HFFc6 (cell line): Measurements from ENCODE around the gene SPTLC3. TPM values are rescaled to one million over a fixed set of nuclear protein-coding genes. Genes with fewer than 3 reads are reported as not detected.

Experiments used
- DNase-seq: peaks from one replicate; pipeline ENCODE4 v3.0.0-alpha.2; 2018
- H3K27ac Mint-ChIP-seq: 2 replicates; pipeline ENCODE4 v1.8.0; 2020; ENCODE audit warnings: mild to moderate bottlenecking, mixed read lengths
- H3K27me3 Mint-ChIP-seq: 2 replicates; pipeline ENCODE4 v1.8.0; 2021; ENCODE audit warnings: mild to moderate bottlenecking, moderate library complexity, mixed read lengths; ENCODE audit not compliant: insufficient read depth
- H3K36me3 Mint-ChIP-seq: 2 replicates; pipeline ENCODE4 v1.8.0; 2021; ENCODE audit warnings: low read depth, mixed read lengths
- H3K4me1 Mint-ChIP-seq: 2 replicates; pipeline ENCODE4 v1.8.0; 2020; ENCODE audit warnings: low read depth, mixed read lengths
- H3K4me3 Mint-ChIP-seq: 2 replicates; pipeline ENCODE4 v1.8.0; 2020; ENCODE audit warnings: mild to moderate bottlenecking, moderate library complexity, mixed read lengths
- H3K9me3 Mint-ChIP-seq: 2 replicates; pipeline ENCODE4 v1.8.0; 2020; ENCODE audit warnings: mild to moderate bottlenecking, mixed read lengths
- total RNA-seq, 6 experiments: library from RNA; stranded (reverse); fragmentation: NEBNext Ultra II Directional; extraction: Animal tissue kit (Norgen Biotek cat#: 25700); gene quantifications; 2 replicates in 1 of 6; 3 replicates in 5 of 6; pipeline ENCODE4 v1.2.3, GENCODE V29; 2021
- TF ChIP-seq, protein P1 (sequence below): fragments of 200-600 bp; sonication (generic); IDR thresholded peaks from 2 replicates; pipeline ENCODE4 v1.5.0; 2021; ENCODE audit warnings: antibody characterized with exemption, mild to moderate bottlenecking

The SPTLC3 gene
- total RNA-seq, 6 experiments from 2014 or later, result not detected

- no peak overlapping the region for H3K27ac Mint-ChIP-seq
- no peak overlapping the region for H3K4me3 Mint-ChIP-seq
- TF ChIP-seq, protein P1, sequence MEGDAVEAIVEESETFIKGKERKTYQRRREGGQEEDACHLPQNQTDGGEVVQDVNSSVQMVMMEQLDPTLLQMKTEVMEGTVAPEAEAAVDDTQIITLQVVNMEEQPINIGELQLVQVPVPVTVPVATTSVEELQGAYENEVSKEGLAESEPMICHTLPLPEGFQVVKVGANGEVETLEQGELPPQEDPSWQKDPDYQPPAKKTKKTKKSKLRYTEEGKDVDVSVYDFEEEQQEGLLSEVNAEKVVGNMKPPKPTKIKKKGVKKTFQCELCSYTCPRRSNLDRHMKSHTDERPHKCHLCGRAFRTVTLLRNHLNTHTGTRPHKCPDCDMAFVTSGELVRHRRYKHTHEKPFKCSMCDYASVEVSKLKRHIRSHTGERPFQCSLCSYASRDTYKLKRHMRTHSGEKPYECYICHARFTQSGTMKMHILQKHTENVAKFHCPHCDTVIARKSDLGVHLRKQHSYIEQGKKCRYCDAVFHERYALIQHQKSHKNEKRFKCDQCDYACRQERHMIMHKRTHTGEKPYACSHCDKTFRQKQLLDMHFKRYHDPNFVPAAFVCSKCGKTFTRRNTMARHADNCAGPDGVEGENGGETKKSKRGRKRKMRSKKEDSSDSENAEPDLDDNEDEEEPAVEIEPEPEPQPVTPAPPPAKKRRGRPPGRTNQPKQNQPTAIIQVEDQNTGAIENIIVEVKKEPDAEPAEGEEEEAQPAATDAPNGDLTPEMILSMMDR, result no peak
- H3K9me3 Mint-ChIP-seq, result peaks cover 32% of the 10 kb centered on the region
- H3K27me3 Mint-ChIP-seq, result no peaks in the 10 kb centered on the region; the same call in 1 of the 2 replicates
- DNase-seq, result no peak
- no peaks in the 10 kb centered on the region for H3K36me3 Mint-ChIP-seq
- H3K4me1 Mint-ChIP-seq, result no peaks in the 10 kb centered on the region
Measured at GRCh38 chr20:13060327-13060726, 51.6 kb downstream of the SPTLC3 start.

GRCh38 chr20:13061381-13061780 lies 52.6 kb downstream of the SPTLC3 start:
- Mint-ChIP-seq H3K4me3 (no peak overlapping the region), H3K27ac (no peak overlapping the region), H3K4me1 (no peaks in the 10 kb centered on the region), H3K9me3 (peaks cover 34% of the 10 kb centered on the region), H3K36me3 (no peaks in the 10 kb centered on the region), H3K27me3 (no peaks in the 10 kb centered on the region; the same call in 1 of the 2 replicates)
- no peak for DNase-seq
- TF ChIP-seq, protein P1, result no peak

- Mint-ChIP-seq H3K27ac (no peak overlapping the region), H3K4me1 (no peaks in the 10 kb centered on the region), H3K4me3 (no peak overlapping the region), H3K27me3 (no peaks in the 10 kb centered on the region; the same call in 1 of the 2 replicates), H3K9me3 (peaks cover 30% of the 10 kb centered on the region), H3K36me3 (no peaks in the 10 kb centered on the region)
- TF ChIP-seq, protein P1, result no peak
- no peak for DNase-seq
Measured at GRCh38 chr20:13062789-13063188, 54.0 kb downstream of the SPTLC3 start.

- H3K27me3 Mint-ChIP-seq, result no peaks in the 10 kb centered on the region; the same call in 1 of the 2 replicates
Measured at GRCh38 chr20:13068336-13068735, 59.6 kb downstream of the SPTLC3 start.

DNA sequence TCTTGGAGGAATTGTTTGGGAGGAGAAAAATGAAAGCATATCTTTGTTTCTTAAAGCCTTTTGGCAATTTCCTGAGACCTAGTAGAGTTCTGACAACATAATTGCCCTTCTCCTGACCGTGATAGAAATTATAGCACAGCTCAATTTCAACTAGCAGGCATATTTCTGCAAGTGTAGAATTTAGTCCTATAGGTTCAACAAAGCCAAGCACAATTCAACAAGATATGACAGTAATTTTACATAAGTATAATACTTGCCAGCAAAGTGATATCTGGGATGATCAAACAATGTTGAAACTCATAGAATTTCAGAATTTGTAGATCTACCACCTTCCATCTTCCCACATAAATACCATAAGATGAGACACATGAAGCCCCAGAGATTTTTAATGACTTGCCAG lies 73.1 kb downstream of the SPTLC3 start:
- H3K36me3 Mint-ChIP-seq, result no peaks in the 10 kb centered on the region
- TF ChIP-seq, protein P1, result no peak
- H3K4me3 Mint-ChIP-seq, result no peak overlapping the region
- no peaks in the 10 kb centered on the region for H3K9me3 Mint-ChIP-seq
- no peak for DNase-seq
- H3K27ac Mint-ChIP-seq, result no peak overlapping the region
- H3K27me3 Mint-ChIP-seq, result no peaks in the 10 kb centered on the region
- H3K4me1 Mint-ChIP-seq, result no peaks in the 10 kb centered on the region

More at GRCh38 chr20:13068336-13068735, 59.6 kb downstream of the SPTLC3 start:
- H3K9me3 Mint-ChIP-seq, result peaks cover 19% of the 10 kb centered on the region
- H3K4me1 Mint-ChIP-seq, result no peaks in the 10 kb centered on the region
- no peak for DNase-seq
- no peaks in the 10 kb centered on the region for H3K36me3 Mint-ChIP-seq
- TF ChIP-seq, protein P1, result no peak
- H3K27ac Mint-ChIP-seq, result no peak overlapping the region
- H3K4me3 Mint-ChIP-seq, result no peak overlapping the region

GRCh38 chr20:13082378-13082777 lies 73.6 kb downstream of the SPTLC3 start:
- Mint-ChIP-seq H3K36me3 (no peaks in the 10 kb centered on the region), H3K4me3 (no peak overlapping the region)

More at GRCh38 chr20:13082378-13082777, 73.6 kb downstream of the SPTLC3 start:
- H3K27ac Mint-ChIP-seq, result no peak overlapping the region
- no peak for DNase-seq
- no peaks in the 10 kb centered on the region for H3K27me3 Mint-ChIP-seq
- no peaks in the 10 kb centered on the region; the same call in 1 of the 2 replicates for H3K9me3 Mint-ChIP-seq
- no peaks in the 10 kb centered on the region for H3K4me1 Mint-ChIP-seq
- TF ChIP-seq, protein P1, result no peak
